T-helper 1 cell treated with Interleukin-12 subunit alpha and Interleukin-12 subunit beta and Interleukin-4 antibody, amounts not matched to agents 30 μg/mL and 1 μg/mL, for 36 hours (primary cell): ENCODE measurements around the gene SPAG17.

Experiments used
- H3K27ac Mint-ChIP-seq: one replicate; pipeline ENCODE4 v1.8.0; 2021; ENCODE audit warnings: mild to moderate bottlenecking, mixed read lengths
- H3K27me3 Mint-ChIP-seq: one replicate; pipeline ENCODE4 v1.8.0; 2021; ENCODE audit warnings: low read depth, mixed read lengths
- H3K36me3 Mint-ChIP-seq: one replicate; pipeline ENCODE4 v1.8.0; 2021; ENCODE audit warnings: low read depth, mixed read lengths
- H3K4me1 Mint-ChIP-seq: one replicate; pipeline ENCODE4 v1.8.0; 2021; ENCODE audit warnings: low read depth, mixed read lengths
- H3K4me3 Mint-ChIP-seq: one replicate; pipeline ENCODE4 v1.8.0; 2021; ENCODE audit warnings: mild to moderate bottlenecking, moderate library complexity, mixed read lengths
- H3K9me3 Mint-ChIP-seq: one replicate; pipeline ENCODE4 v1.8.0; 2021; ENCODE audit warnings: mixed read lengths

Gene SPAG17

DNA sequence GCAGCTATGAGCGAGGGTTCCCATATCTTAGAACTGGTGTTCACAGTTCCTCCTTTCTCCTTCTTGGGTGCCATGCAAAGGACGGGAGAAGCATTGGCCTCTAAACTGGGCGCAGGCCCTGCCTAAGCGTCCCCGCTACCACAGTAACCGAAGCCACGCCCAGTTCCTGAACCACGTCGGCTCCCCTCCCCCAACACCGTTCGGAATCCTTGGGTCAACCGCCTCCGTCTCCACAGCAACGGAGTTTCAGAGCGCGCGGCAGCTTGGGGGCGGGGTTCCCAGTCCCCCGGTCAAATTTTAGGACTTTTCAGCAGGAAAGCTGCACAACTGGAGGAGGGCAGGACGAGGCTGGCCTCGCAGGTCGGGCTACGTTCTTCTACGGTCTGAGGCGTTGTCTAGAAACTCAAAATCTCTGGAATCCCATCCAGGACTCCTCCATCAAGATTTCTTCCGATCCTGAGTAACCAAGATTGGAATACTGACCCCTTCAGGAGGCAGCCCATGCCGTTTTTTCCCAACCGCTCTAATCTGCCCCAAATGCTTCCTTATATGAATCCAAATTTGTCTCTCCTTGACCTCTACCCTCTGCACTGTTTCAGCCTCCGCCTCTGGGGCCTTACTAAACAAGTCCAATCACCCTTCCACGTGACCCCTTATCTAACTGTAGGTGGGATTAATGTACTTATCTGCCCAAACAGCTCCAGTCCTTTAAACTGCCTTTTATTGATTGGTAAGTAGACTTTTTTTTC, at the start of gene SPAG17:
SPAG17 (minus strand) TSS at position 145 of the 749 bp plus-strand sequence; CDS start at position 74, 71 bp downstream.
- no peaks in the 10 kb centered on the region for H3K4me1 Mint-ChIP-seq
- H3K27ac Mint-ChIP-seq = no peak within 1 kb of the TSS
- peaks cover 3% of the 10 kb centered on the region for H3K27me3 Mint-ChIP-seq
- peak within 1 kb of the TSS; percentile 33 for H3K4me3 Mint-ChIP-seq
- H3K36me3 Mint-ChIP-seq = no peaks in the 10 kb centered on the region
- peaks cover 14% of the 10 kb centered on the region for H3K9me3 Mint-ChIP-seq

DNA sequence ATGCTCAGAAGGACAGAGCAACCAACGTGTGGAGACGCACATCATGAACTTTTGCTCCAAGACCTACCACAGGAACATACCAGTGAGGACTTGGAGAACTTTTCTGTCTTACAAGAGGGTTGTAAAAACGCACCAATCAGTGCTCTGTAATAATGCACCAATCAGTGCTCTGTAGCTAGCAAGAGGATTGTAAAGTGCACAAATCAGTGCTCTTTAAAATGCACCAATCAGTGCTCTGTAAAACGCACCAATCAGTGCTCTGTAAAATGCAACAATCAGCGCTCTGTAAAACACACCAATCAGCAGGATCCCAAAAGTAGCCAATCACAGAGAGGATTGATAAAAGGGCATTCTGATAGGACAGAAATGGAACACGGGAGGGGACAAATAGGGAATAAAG, 40.4 kb upstream of the SPAG17 start:
- no peaks in the 10 kb centered on the region for H3K36me3 Mint-ChIP-seq
- H3K27ac Mint-ChIP-seq = no peak overlapping the region
- H3K9me3 Mint-ChIP-seq = no peaks in the 10 kb centered on the region
- no peaks in the 10 kb centered on the region for H3K27me3 Mint-ChIP-seq
- no peak overlapping the region for H3K4me3 Mint-ChIP-seq
- no peaks in the 10 kb centered on the region for H3K4me1 Mint-ChIP-seq

- Mint-ChIP-seq H3K4me3 (no peak overlapping the region), H3K9me3 (no peaks in the 10 kb centered on the region), H3K36me3 (no peaks in the 10 kb centered on the region), H3K27ac (no peak overlapping the region), H3K4me1 (no peaks in the 10 kb centered on the region), H3K27me3 (no peaks in the 10 kb centered on the region)
Measured at GRCh38 chr1:118223426-118223825, 38.4 kb upstream of the SPAG17 start.

DNA sequence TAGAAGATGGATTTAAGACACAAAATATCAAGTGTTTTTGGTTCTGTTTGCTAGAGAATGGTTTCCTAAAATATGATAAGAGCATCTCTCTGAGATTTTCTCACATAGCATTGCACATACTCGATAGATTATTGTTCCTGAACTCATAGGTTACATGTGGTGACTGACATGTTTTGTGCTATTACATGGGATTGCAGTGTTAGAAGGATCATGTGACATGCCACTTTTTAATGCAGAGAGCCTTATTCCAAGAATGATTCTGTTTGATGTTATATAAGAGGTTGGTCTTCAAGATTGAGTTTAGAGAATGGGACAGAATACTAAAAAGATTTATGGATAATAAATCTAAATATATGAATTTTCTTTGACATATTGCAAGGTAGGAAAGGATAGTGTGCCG, 34.4 kb upstream of the SPAG17 start:
- H3K4me1 Mint-ChIP-seq = no peaks in the 10 kb centered on the region
- H3K27ac Mint-ChIP-seq = no peak overlapping the region
- no peaks in the 10 kb centered on the region for H3K36me3 Mint-ChIP-seq
- H3K4me3 Mint-ChIP-seq = no peak overlapping the region
- no peaks in the 10 kb centered on the region for H3K9me3 Mint-ChIP-seq
- no peaks in the 10 kb centered on the region for H3K27me3 Mint-ChIP-seq

DNA sequence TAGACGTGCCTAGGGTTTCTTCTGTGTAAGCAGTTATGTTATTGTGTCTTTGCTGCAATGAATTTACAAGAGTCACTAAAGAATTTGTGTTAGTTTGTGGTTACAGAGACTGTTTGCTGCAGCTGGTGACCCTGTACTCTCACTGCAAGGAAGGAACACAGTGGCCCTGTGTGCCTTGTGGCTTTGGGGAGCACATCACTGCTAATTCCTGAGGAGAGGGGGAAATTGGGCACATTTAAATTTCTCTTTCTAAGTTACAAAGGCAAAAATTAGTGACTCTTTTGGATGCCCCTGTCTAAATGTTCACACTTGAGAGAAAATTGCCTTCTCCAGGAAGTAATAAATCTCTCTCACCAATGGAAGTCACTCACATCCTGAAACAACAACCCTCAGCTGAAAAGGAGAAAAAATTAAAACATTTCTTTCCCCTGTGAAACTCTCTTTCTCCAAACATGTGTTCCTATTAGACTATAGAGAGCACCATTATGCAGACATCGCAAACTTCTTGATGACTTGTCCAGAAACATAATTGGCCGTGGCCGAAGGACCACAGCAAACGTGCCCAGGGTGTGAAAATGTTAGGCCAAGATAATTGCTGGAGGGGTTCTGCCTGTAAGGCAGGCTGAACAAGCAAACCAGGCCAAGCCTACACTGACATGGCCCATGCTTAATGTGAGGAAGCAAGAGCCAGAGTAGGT, 32.3 kb upstream of the SPAG17 start:
- H3K36me3 Mint-ChIP-seq = no peaks in the 10 kb centered on the region
- no peaks in the 10 kb centered on the region for H3K4me1 Mint-ChIP-seq
- no peak overlapping the region for H3K27ac Mint-ChIP-seq
- no peaks in the 10 kb centered on the region for H3K9me3 Mint-ChIP-seq
- no peak overlapping the region for H3K4me3 Mint-ChIP-seq
- H3K27me3 Mint-ChIP-seq = no peaks in the 10 kb centered on the region

GRCh38 chr1:118214866-118215265, 29.8 kb upstream of the SPAG17 start:
- Mint-ChIP-seq H3K27ac (no peak overlapping the region), H3K4me3 (no peak overlapping the region), H3K27me3 (no peaks in the 10 kb centered on the region), H3K9me3 (no peaks in the 10 kb centered on the region), H3K4me1 (no peaks in the 10 kb centered on the region), H3K36me3 (no peaks in the 10 kb centered on the region)

- Mint-ChIP-seq H3K27me3 (no peaks in the 10 kb centered on the region), H3K4me1 (no peaks in the 10 kb centered on the region), H3K36me3 (no peaks in the 10 kb centered on the region), H3K4me3 (no peak overlapping the region), H3K27ac (no peak overlapping the region), H3K9me3 (no peaks in the 10 kb centered on the region)
Measured at GRCh38 chr1:118210723-118211110, 25.7 kb upstream of the SPAG17 start.

- no peak overlapping the region for H3K4me3 Mint-ChIP-seq
- H3K27ac Mint-ChIP-seq = no peak overlapping the region
- H3K27me3 Mint-ChIP-seq = no peaks in the 10 kb centered on the region
- H3K4me1 Mint-ChIP-seq = no peaks in the 10 kb centered on the region
- no peaks in the 10 kb centered on the region for H3K36me3 Mint-ChIP-seq
- no peaks in the 10 kb centered on the region for H3K9me3 Mint-ChIP-seq
Measured at GRCh38 chr1:118210051-118210722, 25.2 kb upstream of the SPAG17 start.

GRCh38 chr1:118209648-118210047, 24.6 kb upstream of the SPAG17 start:
- Mint-ChIP-seq H3K36me3 (no peaks in the 10 kb centered on the region), H3K9me3 (no peaks in the 10 kb centered on the region), H3K27me3 (no peaks in the 10 kb centered on the region), H3K4me1 (no peaks in the 10 kb centered on the region), H3K27ac (no peak overlapping the region), H3K4me3 (no peak overlapping the region)

DNA sequence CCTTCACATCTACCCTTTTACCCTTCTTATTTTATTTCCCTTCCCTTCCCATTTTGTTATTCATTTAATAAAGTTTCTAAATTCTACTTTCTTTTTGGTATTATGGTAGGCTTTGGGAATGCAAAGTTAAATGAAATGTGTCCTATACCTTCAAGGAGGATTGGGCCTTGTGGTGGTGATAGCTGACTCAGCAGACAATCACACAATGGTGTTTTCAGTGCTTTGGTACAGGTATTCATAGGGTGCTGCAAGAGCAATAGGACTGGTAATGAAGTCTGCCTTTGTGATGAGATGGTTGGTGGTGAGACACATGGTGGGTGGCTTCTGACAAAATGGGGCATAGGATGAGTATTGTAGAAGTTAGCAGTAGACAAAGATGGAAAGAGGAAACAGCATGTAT, 21.9 kb upstream of the SPAG17 start:
- Mint-ChIP-seq H3K4me3 (no peak overlapping the region), H3K27me3 (no peaks in the 10 kb centered on the region), H3K9me3 (no peaks in the 10 kb centered on the region), H3K27ac (no peak overlapping the region), H3K4me1 (no peaks in the 10 kb centered on the region), H3K36me3 (no peaks in the 10 kb centered on the region)

- no peaks in the 10 kb centered on the region for H3K4me1 Mint-ChIP-seq
- H3K27me3 Mint-ChIP-seq = no peaks in the 10 kb centered on the region
- no peak overlapping the region for H3K27ac Mint-ChIP-seq
Measured at GRCh38 chr1:118204648-118205047, 19.6 kb upstream of the SPAG17 start.

DNA sequence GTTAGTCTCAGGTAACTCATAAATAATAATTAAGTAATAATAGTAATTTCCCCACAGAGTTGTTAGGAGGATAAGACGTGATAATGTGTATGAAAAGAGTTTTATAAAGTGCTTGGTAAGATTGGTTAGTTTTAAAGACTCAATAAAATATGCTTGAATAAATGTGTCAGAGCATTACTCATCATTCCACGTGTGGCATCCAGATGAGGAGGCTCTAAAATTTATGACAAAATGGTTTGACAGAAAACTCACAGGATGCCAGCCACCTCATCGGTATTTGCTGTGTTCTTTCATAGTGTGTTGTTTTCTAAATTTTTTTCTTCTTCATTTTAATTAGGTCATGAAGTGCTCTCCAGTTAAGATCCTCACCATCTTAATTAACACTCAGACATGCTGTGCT, 19.1 kb upstream of the SPAG17 start:
- Mint-ChIP-seq H3K4me3 (no peak overlapping the region), H3K27ac (no peak overlapping the region), H3K4me1 (no peaks in the 10 kb centered on the region), H3K36me3 (no peaks in the 10 kb centered on the region), H3K27me3 (no peaks in the 10 kb centered on the region), H3K9me3 (no peaks in the 10 kb centered on the region)

More at GRCh38 chr1:118204648-118205047, 19.6 kb upstream of the SPAG17 start:
- Mint-ChIP-seq H3K4me3 (no peak overlapping the region), H3K9me3 (no peaks in the 10 kb centered on the region), H3K36me3 (no peaks in the 10 kb centered on the region)

GRCh38 chr1:118202076-118202608, 17.1 kb upstream of the SPAG17 start:
- no peaks in the 10 kb centered on the region for H3K27me3 Mint-ChIP-seq
- H3K4me3 Mint-ChIP-seq = no peak overlapping the region
- no peaks in the 10 kb centered on the region for H3K9me3 Mint-ChIP-seq

GRCh38 chr1:118201524-118201923, 16.5 kb upstream of the SPAG17 start:
- Mint-ChIP-seq H3K9me3 (no peaks in the 10 kb centered on the region), H3K36me3 (no peaks in the 10 kb centered on the region), H3K27ac (no peak overlapping the region), H3K4me3 (no peak overlapping the region), H3K27me3 (no peaks in the 10 kb centered on the region), H3K4me1 (no peaks in the 10 kb centered on the region)

More at GRCh38 chr1:118202076-118202608, 17.1 kb upstream of the SPAG17 start:
- Mint-ChIP-seq H3K36me3 (no peaks in the 10 kb centered on the region), H3K27ac (no peak overlapping the region), H3K4me1 (no peaks in the 10 kb centered on the region)

DNA sequence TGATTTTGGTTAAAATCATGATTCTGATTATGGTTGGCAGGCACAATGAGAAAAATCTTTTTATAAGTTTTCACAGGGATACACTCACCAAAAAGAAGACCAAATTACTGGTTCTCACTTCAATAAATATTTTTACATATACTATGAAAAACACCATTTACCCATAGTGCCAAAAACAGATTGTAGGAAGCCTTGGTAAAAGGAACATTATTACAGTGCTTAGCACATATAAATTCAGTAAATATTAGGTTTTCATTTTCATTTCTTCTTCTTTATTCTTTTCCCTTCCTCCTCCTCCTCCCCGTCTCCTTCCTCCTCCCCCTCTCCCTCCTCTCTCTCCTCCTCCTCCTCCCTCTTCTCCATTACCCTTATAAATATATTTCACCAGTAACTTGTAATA, 15.8 kb upstream of the SPAG17 start:
- Mint-ChIP-seq H3K4me3 (no peak overlapping the region), H3K27ac (no peak overlapping the region), H3K9me3 (no peaks in the 10 kb centered on the region), H3K4me1 (no peaks in the 10 kb centered on the region), H3K36me3 (no peaks in the 10 kb centered on the region), H3K27me3 (no peaks in the 10 kb centered on the region)
